ENCODE results near the gene PTPRR. TPM values are rescaled to one million over a fixed set of nuclear protein-coding genes. Genes with fewer than 3 reads are reported as not detected.

The PTPRR gene
- total RNA-seq, 1 donor from 2014 or later = 1.4 TPM

DNA sequence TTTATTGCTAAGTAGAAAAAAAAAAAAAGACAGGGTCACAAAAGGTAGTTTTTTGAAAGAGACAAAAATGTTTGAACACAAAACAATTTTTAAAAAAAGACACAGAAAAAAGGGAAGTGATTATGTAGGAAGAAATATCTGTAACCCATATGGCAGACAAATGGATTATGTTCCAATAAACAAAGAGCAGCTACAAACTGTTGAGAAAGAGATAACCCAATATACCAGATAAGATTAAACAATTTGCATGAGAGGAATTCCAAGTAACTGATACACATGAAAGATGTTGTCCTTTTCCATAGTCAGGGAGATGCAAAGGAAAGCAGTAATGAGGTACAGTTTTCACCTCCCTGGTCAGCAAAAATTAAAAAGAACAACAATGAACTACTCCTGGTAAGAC, 44.9 kb downstream of the PTPRR start:
- TF ChIP-seq, protein P1, sequence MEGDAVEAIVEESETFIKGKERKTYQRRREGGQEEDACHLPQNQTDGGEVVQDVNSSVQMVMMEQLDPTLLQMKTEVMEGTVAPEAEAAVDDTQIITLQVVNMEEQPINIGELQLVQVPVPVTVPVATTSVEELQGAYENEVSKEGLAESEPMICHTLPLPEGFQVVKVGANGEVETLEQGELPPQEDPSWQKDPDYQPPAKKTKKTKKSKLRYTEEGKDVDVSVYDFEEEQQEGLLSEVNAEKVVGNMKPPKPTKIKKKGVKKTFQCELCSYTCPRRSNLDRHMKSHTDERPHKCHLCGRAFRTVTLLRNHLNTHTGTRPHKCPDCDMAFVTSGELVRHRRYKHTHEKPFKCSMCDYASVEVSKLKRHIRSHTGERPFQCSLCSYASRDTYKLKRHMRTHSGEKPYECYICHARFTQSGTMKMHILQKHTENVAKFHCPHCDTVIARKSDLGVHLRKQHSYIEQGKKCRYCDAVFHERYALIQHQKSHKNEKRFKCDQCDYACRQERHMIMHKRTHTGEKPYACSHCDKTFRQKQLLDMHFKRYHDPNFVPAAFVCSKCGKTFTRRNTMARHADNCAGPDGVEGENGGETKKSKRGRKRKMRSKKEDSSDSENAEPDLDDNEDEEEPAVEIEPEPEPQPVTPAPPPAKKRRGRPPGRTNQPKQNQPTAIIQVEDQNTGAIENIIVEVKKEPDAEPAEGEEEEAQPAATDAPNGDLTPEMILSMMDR (IDR thresholded peaks at IDR 0.05) = no peak
- Histone ChIP-seq H3K27me3 (ENCODE audit: low read depth) (no peaks in the 10 kb centered on the region), H3K9me3 (no peaks in the 10 kb centered on the region), H3K27ac (no peak overlapping the region), H3K36me3 (no peaks in the 10 kb centered on the region), H3K4me1 (no peaks in the 10 kb centered on the region), H3K4me3 (no peak overlapping the region)
- DNase-seq (no peak), ATAC-seq (no peak)
- intact Hi-C loops (cut with DNase I) = no loop called here

DNA sequence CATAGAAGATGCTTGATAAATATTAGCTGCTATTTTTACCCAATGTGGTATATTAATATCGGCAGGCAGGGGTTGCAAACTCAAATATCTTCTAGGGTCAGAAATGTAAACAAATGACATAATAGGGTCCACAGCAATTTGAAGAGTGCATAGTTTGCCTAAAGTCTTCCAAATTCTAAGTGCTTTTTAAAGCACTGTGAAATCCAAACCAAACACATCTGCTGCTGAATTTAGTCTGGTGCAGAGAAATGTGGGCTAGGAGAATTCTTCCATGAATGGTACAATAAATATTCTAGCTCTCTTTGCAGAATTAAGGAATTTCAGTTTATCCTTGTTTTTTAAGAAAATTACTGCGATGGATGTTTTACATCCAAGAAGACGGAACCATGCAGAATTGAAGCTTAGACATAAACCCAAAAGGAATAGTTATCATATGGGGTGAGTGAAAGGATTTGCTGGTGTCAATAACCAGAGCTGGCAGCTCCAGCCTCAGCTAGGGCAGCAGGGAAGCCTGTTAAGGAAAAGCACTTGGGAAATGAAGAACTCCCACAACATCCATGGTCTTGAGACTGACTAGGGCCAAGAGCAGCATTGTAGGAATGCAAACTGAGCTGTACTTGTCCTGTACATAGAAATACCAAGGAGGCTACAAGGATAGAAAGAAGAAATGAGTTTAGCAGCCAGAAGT, 65.5 kb downstream of the PTPRR start:
- TF ChIP-seq, protein P1 (IDR thresholded peaks at IDR 0.05) = no peak
- intact Hi-C loops (cut with DNase I) = no loop called here
- Histone ChIP-seq H3K27me3 (ENCODE audit: low read depth) (no peaks in the 10 kb centered on the region), H3K27ac (no peak overlapping the region), H3K9me3 (no peaks in the 10 kb centered on the region), H3K4me1 (peaks cover 5% of the 10 kb centered on the region), H3K4me3 (no peak overlapping the region), H3K36me3 (no peaks in the 10 kb centered on the region)
- DNase-seq (no peak), ATAC-seq (no peak)

DNA sequence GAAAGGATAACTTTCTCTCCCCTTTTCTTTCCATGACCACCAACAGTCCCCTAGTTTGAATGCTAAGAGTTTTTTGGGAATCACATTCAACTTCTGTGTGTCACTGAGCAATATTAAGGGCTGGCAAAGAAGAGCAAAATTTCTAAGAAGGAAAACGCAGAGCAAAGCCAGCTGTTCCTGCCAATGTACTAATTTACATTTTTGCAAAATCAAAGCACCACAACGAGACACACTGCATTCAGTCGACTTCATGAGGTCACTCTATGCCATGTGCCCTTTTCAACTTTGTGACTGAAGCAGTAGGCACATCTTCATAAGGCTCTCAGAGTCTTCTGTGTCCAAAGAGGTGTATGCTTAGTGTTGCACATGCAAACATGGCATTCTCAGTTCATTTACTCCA, 66.4 kb downstream of the PTPRR start:
- Histone ChIP-seq H3K4me3 (no peak overlapping the region), H3K4me1 (peaks cover 5% of the 10 kb centered on the region), H3K36me3 (no peaks in the 10 kb centered on the region), H3K27me3 (ENCODE audit: low read depth) (no peaks in the 10 kb centered on the region), H3K9me3 (no peaks in the 10 kb centered on the region), H3K27ac (no peak overlapping the region)
- DNase-seq = no peak
- intact Hi-C loops (cut with DNase I) = no loop called here
- TF ChIP-seq, protein P1 (IDR thresholded peaks at IDR 0.05) = no peak
- ATAC-seq = no peak

DNA sequence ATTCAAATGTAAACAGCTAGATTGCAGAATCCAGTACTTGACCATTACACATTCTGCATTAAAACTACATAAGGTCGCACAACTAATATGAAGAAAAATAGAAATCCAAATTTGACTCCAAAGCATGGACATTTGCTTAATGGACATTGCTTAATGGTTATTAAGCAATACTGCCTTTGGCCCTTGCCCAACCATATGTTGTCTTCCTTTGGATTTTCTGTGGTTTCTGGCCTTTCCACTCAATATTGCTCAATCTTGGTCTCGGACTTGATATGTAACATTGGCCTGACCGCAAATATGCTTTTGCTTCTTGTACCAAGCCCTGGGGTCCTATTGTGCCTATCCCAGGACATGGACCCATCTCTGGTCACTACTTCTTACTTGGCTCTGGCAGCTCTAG, 67.2 kb downstream of the PTPRR start:
- Histone ChIP-seq H3K27ac (no peak overlapping the region), H3K9me3 (no peaks in the 10 kb centered on the region), H3K36me3 (no peaks in the 10 kb centered on the region), H3K27me3 (ENCODE audit: low read depth) (no peaks in the 10 kb centered on the region), H3K4me1 (peaks cover 10% of the 10 kb centered on the region), H3K4me3 (no peak overlapping the region)
- intact Hi-C loops (cut with DNase I) = no loop called here
- ATAC-seq (peak; percentile 54 to 65), DNase-seq (no peak)
- TF ChIP-seq, protein P1 (IDR thresholded peaks at IDR 0.05) = no peak

DNA sequence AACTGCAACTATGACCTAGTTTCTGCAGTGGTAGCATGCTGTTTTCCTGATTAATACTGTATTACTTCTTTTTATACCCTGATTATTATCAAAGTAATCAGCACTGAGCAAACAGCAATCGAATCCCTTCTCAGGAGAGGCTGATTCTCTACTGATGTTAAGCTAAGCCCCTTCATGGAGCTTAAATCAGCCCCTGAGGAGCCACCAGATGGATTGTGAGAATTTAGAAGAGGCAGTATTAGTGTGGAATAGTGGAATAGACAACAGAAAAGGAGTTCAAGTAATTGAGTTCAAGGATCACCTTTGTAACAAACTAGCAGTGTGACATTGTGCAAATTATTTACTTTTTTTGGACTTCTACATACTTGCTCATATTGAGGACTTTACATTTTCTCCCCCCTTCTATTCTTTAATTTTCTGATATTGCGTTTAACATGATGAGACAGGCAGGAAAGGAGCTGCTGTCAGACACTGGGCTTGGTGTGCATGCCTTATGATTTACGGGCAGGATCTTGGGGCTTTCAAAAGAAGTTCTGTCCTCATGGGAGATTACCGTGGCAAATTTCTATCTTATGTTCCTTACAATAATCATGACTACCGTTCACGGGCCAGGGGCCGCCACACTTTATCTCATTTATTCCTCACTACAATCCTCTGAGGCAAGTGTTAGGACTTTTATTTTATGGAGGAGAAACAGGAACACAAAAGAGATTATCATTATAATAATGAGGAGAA, 68.0 kb downstream of the PTPRR start:
- TF ChIP-seq, protein P1 (IDR thresholded peaks at IDR 0.05) = no peak
- DNase-seq (no peak), ATAC-seq (no peak)
- H3K27ac ChIP-seq = no peak overlapping the region
- intact Hi-C loops (cut with DNase I) = no loop called here
- no peaks in the 10 kb centered on the region for H3K9me3 ChIP-seq
- H3K4me3 ChIP-seq = no peak overlapping the region
- no peaks in the 10 kb centered on the region for H3K27me3 ChIP-seq (ENCODE audit: low read depth)
- H3K4me1 ChIP-seq = peaks cover 10% of the 10 kb centered on the region
- H3K36me3 ChIP-seq = no peaks in the 10 kb centered on the region
